ENCODE results near the gene CHGA.

The CHGA gene

GRCh38 chr14:92984082-92984788 lies 61.3 kb downstream of the CHGA start:
- no peak for DNase-seq (ENCODE audit: low spot score)

Measured in hematopoietic multipotent progenitor cell treated with erythropoietin and hydrocortisone succinate and interleukin-3 and kit ligand, for 17 days (in vitro differentiated cells).